Measurements from ENCODE around the gene ZNF460.

The ZNF460 gene

DNA sequence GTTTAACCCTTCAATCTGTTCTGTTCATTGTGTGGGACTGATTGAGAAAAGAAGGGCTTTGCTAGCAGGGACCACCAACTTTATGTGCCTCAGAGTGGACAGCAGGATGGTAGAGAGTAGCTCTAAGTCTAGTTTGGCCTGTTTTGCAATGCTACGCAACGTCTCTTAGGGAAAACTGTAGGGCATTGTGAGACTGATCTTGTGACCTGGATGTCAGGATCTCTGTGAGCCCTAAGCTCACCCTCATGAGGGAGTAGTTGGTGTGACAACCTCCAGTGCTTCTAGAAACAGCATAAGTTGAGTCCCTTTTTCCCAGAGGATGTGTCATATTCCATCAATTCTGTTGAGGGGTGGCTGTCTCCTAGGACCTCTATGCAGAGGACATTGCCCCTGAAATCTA, 30.5 kb downstream of the ZNF460 start:
- TF ChIP-seq, protein P1, sequence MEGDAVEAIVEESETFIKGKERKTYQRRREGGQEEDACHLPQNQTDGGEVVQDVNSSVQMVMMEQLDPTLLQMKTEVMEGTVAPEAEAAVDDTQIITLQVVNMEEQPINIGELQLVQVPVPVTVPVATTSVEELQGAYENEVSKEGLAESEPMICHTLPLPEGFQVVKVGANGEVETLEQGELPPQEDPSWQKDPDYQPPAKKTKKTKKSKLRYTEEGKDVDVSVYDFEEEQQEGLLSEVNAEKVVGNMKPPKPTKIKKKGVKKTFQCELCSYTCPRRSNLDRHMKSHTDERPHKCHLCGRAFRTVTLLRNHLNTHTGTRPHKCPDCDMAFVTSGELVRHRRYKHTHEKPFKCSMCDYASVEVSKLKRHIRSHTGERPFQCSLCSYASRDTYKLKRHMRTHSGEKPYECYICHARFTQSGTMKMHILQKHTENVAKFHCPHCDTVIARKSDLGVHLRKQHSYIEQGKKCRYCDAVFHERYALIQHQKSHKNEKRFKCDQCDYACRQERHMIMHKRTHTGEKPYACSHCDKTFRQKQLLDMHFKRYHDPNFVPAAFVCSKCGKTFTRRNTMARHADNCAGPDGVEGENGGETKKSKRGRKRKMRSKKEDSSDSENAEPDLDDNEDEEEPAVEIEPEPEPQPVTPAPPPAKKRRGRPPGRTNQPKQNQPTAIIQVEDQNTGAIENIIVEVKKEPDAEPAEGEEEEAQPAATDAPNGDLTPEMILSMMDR (conservative IDR thresholded peaks at IDR 0.05; ENCODE audit: control insufficient read depth, insufficient read depth, low read depth, low read length): no peak
- H3K4me3 ChIP-seq (ENCODE audit: control insufficient read depth, low read depth, low read length): no peak overlapping the region
- no peak for DNase-seq (ENCODE audit: low read depth)

DNA sequence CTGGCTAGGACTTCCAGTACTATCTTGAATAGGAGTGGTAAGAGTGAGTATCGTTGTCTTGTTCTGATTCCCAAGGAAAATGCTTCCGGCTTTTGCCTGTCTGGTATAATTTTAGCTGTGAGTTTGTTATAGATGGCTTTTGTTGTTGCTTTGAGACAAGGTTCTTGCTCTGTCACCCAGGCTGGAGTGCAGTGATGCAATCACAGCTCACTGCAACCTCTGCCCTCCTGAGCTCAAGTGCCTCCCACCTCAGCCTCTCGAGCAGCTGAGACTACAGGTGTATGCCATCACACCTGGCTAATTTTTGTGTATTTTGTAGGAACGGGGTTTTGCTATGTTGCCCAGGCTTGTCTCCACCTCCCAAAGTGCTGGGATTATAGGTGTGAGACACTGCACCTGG, 33.9 kb downstream of the ZNF460 start:
- DNase-seq (ENCODE audit: low read depth): no peak
- TF ChIP-seq, protein P1 (conservative IDR thresholded peaks at IDR 0.05; ENCODE audit: control insufficient read depth, insufficient read depth, low read depth, low read length): no peak
- H3K4me3 ChIP-seq (ENCODE audit: control insufficient read depth, low read depth, low read length): no peak overlapping the region

DNA sequence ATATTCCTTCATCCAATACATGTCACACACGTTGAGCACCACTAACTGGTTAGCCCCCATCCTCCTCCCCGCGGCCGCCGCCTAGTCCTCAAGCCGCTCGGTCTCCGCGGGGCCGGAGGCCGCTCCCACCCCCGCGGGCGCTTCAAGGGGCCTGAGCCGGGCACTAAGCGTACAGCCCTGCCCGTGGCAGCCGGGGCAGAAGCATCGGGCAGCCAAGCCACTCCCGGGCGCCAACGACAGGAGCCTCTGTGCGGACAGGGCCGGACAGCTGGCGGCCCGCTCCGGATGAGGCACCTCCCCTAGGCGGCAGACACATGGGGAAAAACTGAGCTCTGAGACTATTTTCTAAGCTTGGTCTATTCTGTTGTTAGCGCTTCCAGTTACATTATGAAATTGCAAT, 37.2 kb downstream of the ZNF460 start:
- DNase-seq (ENCODE audit: low read depth): no peak
- TF ChIP-seq, protein P1 (conservative IDR thresholded peaks at IDR 0.05; ENCODE audit: control insufficient read depth, insufficient read depth, low read depth, low read length): no peak
- H3K4me3 ChIP-seq (ENCODE audit: control insufficient read depth, low read depth, low read length): no peak overlapping the region

DNA sequence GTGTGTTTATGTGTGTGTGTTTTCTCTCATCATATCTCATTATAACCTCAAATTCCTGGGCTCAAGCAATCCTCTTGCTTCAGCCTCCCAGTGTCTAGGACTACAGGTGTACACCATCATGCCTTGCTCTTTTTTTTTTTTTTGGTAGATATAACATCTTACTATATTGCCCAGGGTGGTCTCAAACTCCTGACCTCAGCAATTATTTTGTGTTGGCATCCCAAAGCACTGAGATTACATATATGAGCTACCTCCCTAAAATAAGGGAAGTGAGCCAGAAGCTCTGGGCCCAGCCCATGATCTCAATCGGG, 39.5 kb downstream of the ZNF460 start:
- DNase-seq (ENCODE audit: low read depth): no peak
- peak overlapping the region; percentile 83 for H3K4me3 ChIP-seq (ENCODE audit: control insufficient read depth, low read depth, low read length)
- TF ChIP-seq, protein P1 (conservative IDR thresholded peaks at IDR 0.05; ENCODE audit: control insufficient read depth, insufficient read depth, low read depth, low read length): no peak

DNA sequence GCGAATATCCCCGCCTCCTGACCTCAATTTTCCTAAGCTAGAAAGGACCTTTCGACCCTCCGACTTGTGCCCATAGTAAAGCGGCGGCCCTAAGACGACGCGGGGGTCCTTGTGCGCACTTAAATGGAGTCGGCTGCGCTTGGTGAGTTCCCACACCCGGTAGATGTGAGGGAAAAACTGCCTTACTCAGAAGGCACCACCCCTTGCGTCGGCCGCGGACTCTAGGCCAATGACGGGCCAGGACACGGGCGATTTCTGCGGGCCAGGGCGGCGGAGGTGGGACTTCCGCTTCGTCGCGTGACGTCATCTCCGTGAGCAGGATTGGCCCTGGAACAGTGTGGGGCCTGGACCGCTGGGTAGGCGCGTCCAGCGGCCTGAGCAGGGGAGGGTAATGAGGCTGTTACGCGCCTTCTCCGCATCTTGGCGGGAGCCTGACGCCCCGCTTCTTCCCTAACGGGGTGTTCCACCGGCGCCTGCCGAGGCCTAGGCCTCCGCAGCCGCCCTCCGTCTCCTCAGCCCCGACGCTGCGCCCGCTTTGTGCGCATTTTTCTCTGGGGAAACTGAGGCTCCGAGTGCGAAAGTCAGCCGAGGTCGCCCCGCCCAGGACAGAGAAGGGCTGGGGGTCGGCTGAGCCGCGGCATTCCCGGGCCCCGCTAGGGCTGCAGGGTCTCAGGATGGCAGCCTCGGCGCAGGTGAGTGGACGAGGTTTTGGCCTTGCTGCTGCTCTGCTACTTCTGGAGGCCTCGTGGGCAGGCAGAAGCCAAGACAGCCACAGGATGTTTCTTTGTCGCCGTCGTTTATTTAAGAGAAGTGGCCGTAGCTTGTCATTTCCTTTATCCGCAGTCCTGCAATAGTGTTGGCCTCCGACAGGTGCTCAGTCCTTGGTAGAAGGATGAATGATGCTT, 40.1 kb downstream of the ZNF460 start, which contains the start of gene ZNF543:
Gene ZNF543 (plus strand): TSS at position 293 of the 905 bp plus-strand sequence. CDS start 382 bp downstream, at position 675.
- TF ChIP-seq, protein P1 (conservative IDR thresholded peaks at IDR 0.05; ENCODE audit: control insufficient read depth, insufficient read depth, low read depth, low read length): no peak
- H3K4me3 ChIP-seq (ENCODE audit: control insufficient read depth, low read depth, low read length): peak within 1 kb of the TSS; percentile 83
- DNase-seq (ENCODE audit: low read depth): peak; percentile 96

DNA sequence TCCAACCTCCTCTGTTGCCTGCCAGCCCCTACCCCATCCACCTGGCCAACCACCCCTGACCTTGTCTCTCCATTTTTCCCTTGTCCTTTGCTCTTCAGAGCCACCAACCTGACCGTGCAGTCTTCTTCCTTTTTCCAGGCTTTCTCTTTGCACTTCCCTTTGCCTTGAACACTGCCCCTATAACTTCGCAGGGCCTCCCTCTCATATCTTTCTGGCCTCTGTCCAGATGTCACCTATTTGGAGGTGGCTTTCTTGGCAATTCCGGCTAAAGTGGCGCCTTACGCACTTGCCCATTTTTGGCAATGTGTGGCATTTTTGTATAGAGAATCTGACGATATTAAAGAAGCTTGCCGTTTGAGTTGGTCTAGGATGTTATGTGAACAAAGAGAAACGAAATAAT, 40.8 kb downstream of the ZNF460 start:
- no peak for DNase-seq (ENCODE audit: low read depth)
- TF ChIP-seq, protein P1 (conservative IDR thresholded peaks at IDR 0.05; ENCODE audit: control insufficient read depth, insufficient read depth, low read depth, low read length): no peak
- peak overlapping the region; percentile 83 for H3K4me3 ChIP-seq (ENCODE audit: control insufficient read depth, low read depth, low read length)

Measured in fibroblast of mammary gland (primary cell).